DMS153 treated with DMSO at 0.1 percent for 48 hours (cell line): ENCODE data around the gene ALDH1L1.

Experiments
- DNase-seq: peaks from one replicate; lab custom pipeline; 2025; ENCODE audit not compliant: unreplicated experiment; lab: John Stamatoyannopoulos, UW

The ALDH1L1 gene

GRCh38 chr3:126058666-126059065 is 121.7 kb downstream of the ALDH1L1 start:
- no peak for DNase-seq

DNA sequence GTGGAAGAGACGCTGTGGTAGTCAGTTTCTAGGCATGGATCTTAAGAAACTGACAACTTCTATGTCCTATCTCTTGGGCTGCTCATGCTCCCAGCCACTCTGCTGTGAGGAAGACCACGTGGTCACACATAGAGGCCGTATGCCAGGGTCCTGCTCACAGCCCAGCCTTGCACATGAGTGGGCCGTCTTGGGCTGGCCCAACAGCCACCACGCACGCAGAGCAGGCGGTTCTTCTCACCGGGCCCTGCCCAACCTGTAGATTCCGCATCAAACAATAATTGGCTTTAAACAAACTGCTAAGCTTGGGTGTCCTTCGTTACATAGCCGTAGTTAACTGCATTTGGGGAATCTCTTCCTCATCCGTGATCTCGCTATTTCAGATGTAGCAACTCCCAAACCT is 122.5 kb downstream of the ALDH1L1 start:
- DNase-seq: no peak

GRCh38 chr3:126057501-126057819 is 122.9 kb downstream of the ALDH1L1 start:
- no peak for DNase-seq

- DNase-seq: no peak
Measured at GRCh38 chr3:126056681-126057500, 123.5 kb downstream of the ALDH1L1 start.

DNA sequence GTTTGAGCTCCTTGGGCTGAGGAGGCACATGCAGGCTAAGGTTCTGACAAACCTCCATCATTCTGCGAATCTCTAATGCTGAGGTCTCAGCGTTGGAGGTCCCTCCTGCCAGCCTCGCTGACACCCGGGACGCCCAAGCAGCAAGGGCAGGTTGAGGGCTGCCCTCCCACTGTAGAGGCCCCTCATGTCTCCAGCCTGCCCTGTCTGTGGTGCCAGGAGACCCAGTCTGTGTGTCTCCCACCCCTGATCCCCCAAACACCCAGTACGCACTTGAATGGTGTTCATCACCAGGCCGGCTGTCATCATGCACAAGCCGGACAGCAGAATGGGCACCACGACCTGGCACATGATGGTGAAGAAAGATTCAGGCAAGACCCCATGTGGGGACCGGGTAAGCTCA is 124.3 kb downstream of the ALDH1L1 start:
- no peak for DNase-seq

- DNase-seq: no peak
Measured at GRCh38 chr3:126054870-126055269, 125.5 kb downstream of the ALDH1L1 start.

- no peak for DNase-seq
Measured at GRCh38 chr3:126053949-126054569, 126.3 kb downstream of the ALDH1L1 start.
